K562 (cell line): Measurements from ENCODE around the gene CRYBB1. TPM values are rescaled to one million over a fixed set of nuclear protein-coding genes. Genes with fewer than 3 reads are reported as not detected.
A peak's percentile ranks its signal among the peaks of the same experiment; 100 is the strongest.

ENCODE experiments used
- ATAC-seq: fragments of 200-7000 bp; cut with Tn5 transposase; 3 replicates; pipeline ENCODE4 v1.9.1; 2020; ENCODE audit warnings: moderate library complexity
- BruUV-seq: library from RNA; stranded (reverse); fragments of 400-500 nt; replicated peaks from 2 replicates; lab custom pipeline; 2021; lab: Mats Ljungman, UMichigan
- CTCF ChIA-PET: fragments of 300-600 bp; formaldehyde crosslinking; extraction: SDS; loops from one replicate; lab custom pipeline; 2021; ENCODE audit warnings: low intra/inter-chr PET ratio; lab: Yijun Ruan, JAX
- POLR2A ChIA-PET: fragments of 300-600, 350-650 bp; sonication (Branson Sonifier 250); formaldehyde crosslinking; extraction: SDS; loops from one replicate; lab custom pipeline; 2021; ENCODE audit warnings: antibody characterized with exemption, inconsistent platforms; lab: Yijun Ruan, JAX
- DNase-seq, 4 experiments: peaks; one replicate each; pipeline versions ENCODE4 v3.0.0 to v3.0.0-alpha.2; 2011 to 2018; ENCODE audit warnings: low spot score in 3 of 4, mixed read lengths in 3 of 4; ENCODE audit errors: extremely low read depth in 1 of 4
- FAIRE-seq: peaks from 2 replicates; lab custom pipeline; 2011; peaks lifted over from hg19 to GRCh38; lab: Jason Lieb, UNC
- H2AFZ ChIP-seq: 2 replicates; pipeline ENCODE4 v1.6.0; 2011; ENCODE audit warnings: low read depth, low read length, control low read depth, inconsistent platforms
- H3K27ac ChIP-seq: fragments of 200-600 bp; 3 replicates; pipeline ENCODE4 v1.8.0; 2011; ENCODE audit warnings: low read depth, mild to moderate bottlenecking, control low read depth, inconsistent platforms, low read length, moderate library complexity, mixed read lengths; ENCODE audit errors: extremely low read depth
- H3K27me3 ChIP-seq, 2 experiments: fragments of 300-600 bp in 1 of 2; 2 replicates in 1 of 2; 3 replicates in 1 of 2; pipeline versions ENCODE4 v1.6.0 to v1.8.0; 2011; ENCODE audit warnings: inconsistent platforms in 2 of 2, low read length in 2 of 2, mild to moderate bottlenecking in 1 of 2, mixed read lengths in 1 of 2, moderate library complexity in 1 of 2; ENCODE audit not compliant: control insufficient read depth in 2 of 2, insufficient read depth in 2 of 2
- H3K36me3 ChIP-seq: fragments of 300-600 bp; 3 replicates; pipeline ENCODE4 v1.8.0; 2011; ENCODE audit warnings: mild to moderate bottlenecking, low read length, inconsistent platforms; ENCODE audit not compliant: control insufficient read depth, insufficient read depth
- H3K4me1 ChIP-seq, 2 experiments: fragments of 200-600 bp in 1 of 2; replicated peaks in 1 of 2; 2 replicates in 1 of 2; 3 replicates in 1 of 2; pipeline versions ENCODE4 v1.5.1 to v1.8.0; 2011; ENCODE audit warnings: inconsistent platforms in 2 of 2, low read length in 2 of 2, mild to moderate bottlenecking in 1 of 2, mixed read lengths in 1 of 2, moderate library complexity in 1 of 2; ENCODE audit not compliant: control insufficient read depth in 2 of 2, insufficient read depth in 2 of 2
- H3K4me2 ChIP-seq: 2 replicates; pipeline ENCODE4 v1.6.1; 2011; ENCODE audit warnings: low read length, control low read depth, inconsistent platforms, mixed read lengths; ENCODE audit not compliant: insufficient read depth
- H3K4me3 ChIP-seq: fragments of 200-600 bp; sonication (generic), shearing (Covaris generic); 2 replicates; pipeline ENCODE4 v1.5.1; 2016; ENCODE audit warnings: control low read depth, inconsistent platforms
- H3K79me2 ChIP-seq: fragments of 200-600 bp; 3 replicates; pipeline ENCODE4 v1.8.0; 2011; ENCODE audit warnings: low read length, inconsistent platforms; ENCODE audit not compliant: control insufficient read depth, insufficient read depth
- H3K9ac ChIP-seq, 2 experiments: 2 replicates each; pipeline versions ENCODE4 v1.6.0 to v1.6.1; 2011; ENCODE audit warnings: low read depth in 2 of 2, low read length in 2 of 2, control low read depth in 1 of 2, inconsistent platforms in 1 of 2, mild to moderate bottlenecking in 1 of 2, mixed read lengths in 1 of 2; ENCODE audit not compliant: insufficient read depth in 1 of 2
- H3K9me1 ChIP-seq: one replicate; pipeline ENCODE4 v1.6.0; 2011; ENCODE audit warnings: inconsistent platforms, mild to moderate bottlenecking, low read length, moderate library complexity; ENCODE audit not compliant: control insufficient read depth, insufficient read depth
- H3K9me3 ChIP-seq: replicated peaks from 2 replicates; pipeline ENCODE4 v1.5.1; 2011; ENCODE audit warnings: low read depth, low read length, inconsistent platforms; ENCODE audit not compliant: control insufficient read depth, insufficient read depth
- H4K20me1 ChIP-seq: replicated peaks from 2 replicates; pipeline ENCODE4 v1.6.1; 2011; ENCODE audit warnings: low read length, inconsistent platforms, mixed read lengths; ENCODE audit not compliant: control insufficient read depth, insufficient read depth
- ADNP ChIP-seq: fragments of 200-800 bp; sonication (Bioruptor generic); IDR thresholded peaks from 2 replicates; pipeline ENCODE4 v1.6.1; 2016; ENCODE audit warnings: missing genetic modification characterization, missing compliant biosample characterization
- BCOR ChIP-seq: fragments of 450-650 bp; IDR thresholded peaks from 2 replicates; pipeline ENCODE4 v1.6.1; 2016
- CBFA2T2 ChIP-seq: fragments of 450-650 bp; conservative IDR thresholded peaks from 2 replicates; pipeline ENCODE4 v1.6.1; 2017; ENCODE audit warnings: mild to moderate bottlenecking
- HDAC2 ChIP-seq: fragments of 450-650 bp; IDR thresholded peaks from 2 replicates; pipeline ENCODE4 v1.6.1; 2016; ENCODE audit warnings: mild to moderate bottlenecking
- KDM1A ChIP-seq, 2 experiments: fragments of 450-650 bp; IDR thresholded peaks; 2 replicates each; pipeline ENCODE4 v1.6.1; 2016; ENCODE audit warnings: mild to moderate bottlenecking in 2 of 2
- MYBL2 ChIP-seq, 2 experiments: fragments of 450-650 bp in 1 of 2; sonication (generic) in 1 of 2; formaldehyde crosslinking in 1 of 2; IDR thresholded peaks; 2 replicates each; pipeline versions ENCODE4 v1.6.1 to v1.8.1; 2017 to 2022; ENCODE audit warnings: borderline replicate concordance in 1 of 2, inconsistent platforms in 1 of 2, low read depth in 1 of 2, mild to moderate bottlenecking in 1 of 2, missing genetic modification reagents in 1 of 2, moderate library complexity in 1 of 2
- NCOA4 ChIP-seq: fragments of 450-650 bp; IDR thresholded peaks from 2 replicates; pipeline ENCODE4 v1.6.1; 2018; ENCODE audit warnings: mild to moderate bottlenecking; ENCODE audit not compliant: partially characterized antibody
- NCOA6 ChIP-seq: fragments of 450-650 bp; IDR thresholded peaks from 2 replicates; pipeline ENCODE4 v1.6.1; 2017; ENCODE audit warnings: mild to moderate bottlenecking
- RBM25 ChIP-seq: fragments of 200-400 bp; formaldehyde crosslinking; IDR thresholded peaks from 2 replicates; pipeline ENCODE4 v1.6.1; 2018; ENCODE audit warnings: low read length, low read depth, moderate library complexity; ENCODE audit not compliant: severe bottlenecking
- RCOR1 ChIP-seq, 2 experiments: IDR thresholded peaks; 2 replicates each; pipeline ENCODE4 v1.6.1; 2012; ENCODE audit warnings: low read depth in 2 of 2, low read length in 2 of 2, borderline replicate concordance in 1 of 2, improper control_type of control experiment in 1 of 2
- SMARCA5 ChIP-seq: fragments of 450-650 bp; IDR thresholded peaks from 2 replicates; pipeline ENCODE4 v1.6.1; 2016
- SOX6 ChIP-seq: fragments of 450-650 bp; IDR thresholded peaks from 2 replicates; pipeline ENCODE4 v1.6.1; 2014; ENCODE audit warnings: mild to moderate bottlenecking
- ZBED1 ChIP-seq: IDR thresholded peaks from 2 replicates; pipeline ENCODE4 v1.6.1; 2014
- ZNF121 ChIP-seq: sonication (generic); formaldehyde crosslinking; conservative IDR thresholded peaks from 2 replicates; pipeline ENCODE4 v1.8.0; 2022; ENCODE audit warnings: missing genetic modification reagents
- ZNF217 ChIP-seq: sonication (generic); formaldehyde crosslinking; IDR thresholded peaks from 2 replicates; pipeline ENCODE4 v1.8.0; 2022; ENCODE audit warnings: mild to moderate bottlenecking, missing genetic modification reagents
- ZNF232 ChIP-seq: sonication (generic); formaldehyde crosslinking; IDR thresholded peaks from 2 replicates; pipeline ENCODE4 v1.8.0; 2022; ENCODE audit warnings: mild to moderate bottlenecking, missing genetic modification reagents
- ZNF3 ChIP-seq: fragments of 250-450 bp; sonication (Bioruptor Pico); IDR thresholded peaks from 2 replicates; pipeline ENCODE4 v1.5.0; 2021; ENCODE audit warnings: mild to moderate bottlenecking, moderate library complexity
- ZNF311 ChIP-seq: fragments of 250-450 bp; sonication (Bioruptor Pico); IDR thresholded peaks from 2 replicates; pipeline ENCODE4 v1.4.0; 2020; ENCODE audit warnings: mild to moderate bottlenecking, moderate library complexity
- ZNF507 ChIP-seq: conservative IDR thresholded peaks from 2 replicates; pipeline ENCODE4 v1.6.1; 2017; ENCODE audit warnings: missing genetic modification characterization, missing compliant biosample characterization
- ZNF561 ChIP-seq: fragments of 450-650 bp; formaldehyde crosslinking; conservative IDR thresholded peaks from 2 replicates; pipeline ENCODE4 v1.4.0; 2020; ENCODE audit warnings: mild to moderate bottlenecking, moderate library complexity
- WGBS: fragments of 100-300 bp; shearing (Covaris generic); methylation state at CpG from one replicate; pipeline ENCODE4 v1.1.6; 2016; ENCODE audit warnings: low coverage, mixed read lengths; ENCODE audit not compliant: insufficient coverage; ENCODE audit errors: missing lambda C conversion rate; 5-methylcytosine and 5-hydroxymethylcytosine counted together
- in situ Hi-C: fragments of 300-500 bp; cut with MboI; formaldehyde crosslinking; loops from 4 replicates; pipeline ENCODE4 v1.15.0; 2018; ENCODE audit warnings: inconsistent platforms, mixed read lengths
- intact Hi-C: fragments of 100-400 bp; cut with micrococcal nuclease; formaldehyde crosslinking; loops from 2 replicates; pipeline ENCODE4 v1.14.2; 2022
- polyA plus RNA-seq, 8 experiments: library from polyadenylated mRNA; depleted of rRNA in 4 of 8; stranded (reverse) in 5 of 8; unstranded in 3 of 8; fragments of >200 nt; fragmentation: Nextera tagmentation in 2 of 8; fragmentation: Illumina TruSeq in 1 of 8; extraction: Ambion mirVana in 2 of 8; extraction: Trizol in 1 of 8; gene quantifications; 2 replicates each; pipeline versions ENCODE4 v1.2.1 to v1.2.3, GENCODE V29; 2011 to 2014; ENCODE audit warnings: inconsistent platforms in 1 of 8, missing spikeins in 1 of 8
- total RNA-seq, 7 experiments: library from RNA; depleted of rRNA in 6 of 7; stranded (reverse); fragments of >200 nt in 6 of 7; fragmentation: Illumina TruSeq in 2 of 7; extraction: Trizol in 2 of 7; gene quantifications; 2 replicates each; pipeline versions ENCODE4 v1.2.1 to v1.2.3, GENCODE V29; 2011 to 2021; ENCODE audit warnings: low replicate concordance in 1 of 7

Gene CRYBB1
- total and polyA plus RNA-seq, 9 of the 15 experiments (the other 6 are each of a cell fraction or from before 2014, with no cell fraction given) = 0.16 to 0.45 (median 0.33) TPM; not detected in 2

DNA sequence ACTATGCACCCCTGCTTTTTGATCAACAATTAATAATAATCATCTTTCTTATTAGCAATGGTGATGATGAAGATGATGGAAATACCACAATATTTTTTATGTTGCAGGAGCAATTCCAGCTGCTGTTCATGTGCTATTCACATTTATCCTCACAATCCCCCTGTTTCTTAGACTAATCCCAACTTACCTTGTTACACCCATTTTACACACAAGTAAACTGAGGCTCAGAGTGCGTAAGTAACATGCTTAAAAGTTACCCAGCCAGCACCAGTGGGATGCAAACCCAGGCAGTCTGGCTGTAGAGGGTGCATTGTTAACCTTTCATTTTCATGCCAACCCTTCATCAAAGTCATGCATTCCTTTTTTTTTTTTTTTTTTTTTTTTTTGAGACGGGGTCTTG is 2.4 kb upstream of the CRYBB1 start:
- Histone ChIP-seq H4K20me1 (no peaks in the 10 kb centered on the region), H3K27ac (no peak overlapping the region), H3K4me2 (no peak overlapping the region), H3K79me2 (no peaks in the 10 kb centered on the region), H3K4me3 (no peak overlapping the region), H3K9me1 (no peaks in the 10 kb centered on the region), H2AFZ (no peak overlapping the region), H3K9me3 (no peaks in the 10 kb centered on the region), H3K4me1 (peaks cover 45 to 48% of the 10 kb centered on the region in 2 experiments), H3K9ac (no peak overlapping the region), H3K27me3 (no peaks in the 10 kb centered on the region), H3K36me3 (no peaks in the 10 kb centered on the region)
- no TSS peak for BruUV-seq
- FAIRE-seq (no peak), ATAC-seq (no peak), DNase-seq (no peak)
- TF ChIP-seq HDAC2 = peak; percentile 29; the same call in 1 of the 2 replicates
- TF ChIP-seq BCOR = peak; percentile 90
- TF ChIP-seq SMARCA5 = 0 out of 2 replicates have a peak, but pooled peaks have one; percentile 38
- TF ChIP-seq KDM1A (IDR thresholded peaks at IDR 0.05) = peak; percentile 29 to 61; a peak in 3 of 4 replicates
- peak in 1 of 2 experiments; percentile 38; a peak in 1 of 4 replicates for TF ChIP-seq RCOR1 (IDR thresholded peaks at IDR 0.05; ENCODE audit: borderline replicate concordance in 1 of 2, low read depth in 2 of 2, low read length in 2 of 2)
- TF ChIP-seq ZNF507 (tag) = no peak
- no peak for TF ChIP-seq ZNF121 (CRISPR knock-in tag)
- no peak for TF ChIP-seq MYBL2 (IDR thresholded peaks at IDR 0.05; ENCODE audit: low read depth)
- TF ChIP-seq MYBL2 (CRISPR knock-in tag; IDR thresholded peaks at IDR 0.05; ENCODE audit: borderline replicate concordance) = no peak
- TF ChIP-seq ZNF561 (CRISPR knock-in tag) = no peak
- TF ChIP-seq ADNP = peak; percentile 73
- TF ChIP-seq ZNF311 = no peak
- peak; percentile 92 for TF ChIP-seq RBM25
- no peak for TF ChIP-seq ZNF3 (CRISPR knock-in tag)
- TF ChIP-seq SOX6 = no peak
- TF ChIP-seq ZNF232 (CRISPR knock-in tag) = no peak
- no peak for TF ChIP-seq CBFA2T2
- no peak for TF ChIP-seq NCOA4
- no peak for TF ChIP-seq NCOA6
- no peak for TF ChIP-seq ZBED1
- TF ChIP-seq ZNF217 (CRISPR knock-in tag) = no peak
- CTCF ChIA-PET = no interaction called here
- 100% methylated on average over 1 of the region's 2 CpGs for WGBS
- in situ Hi-C loops = no loop called here
- POLR2A ChIA-PET = no interaction called here
- intact Hi-C loops = no loop called here
